DND-41 (cell line): Measurements from ENCODE around the gene NAA15.

ENCODE experiments used
- ATAC-seq: fragments of 200-7000 bp; cut with Tn5 transposase; 3 replicates; pipeline ENCODE4 v1.9.1; 2021; ENCODE audit warnings: low read depth; ENCODE audit not compliant: insufficient read depth
- DNase-seq: peaks from one replicate; pipeline ENCODE4 v3.0.0-alpha.2; 2020
- H2AFZ ChIP-seq: 2 replicates; pipeline ENCODE4 v1.6.0; 2012; ENCODE audit warnings: low read depth, low read length
- H3K27ac ChIP-seq: 2 replicates; pipeline ENCODE4 v1.5.1; 2012; ENCODE audit warnings: low read length, inconsistent platforms
- H3K27me3 ChIP-seq: fragments of 200-600 bp; sonication (generic); 2 replicates; pipeline ENCODE4 v1.6.0; 2012; ENCODE audit warnings: low read length, mild to moderate bottlenecking, inconsistent platforms; ENCODE audit not compliant: insufficient read depth, poor library complexity
- H3K36me3 ChIP-seq: 2 replicates; pipeline ENCODE4 v1.5.1; 2012; ENCODE audit warnings: low read length, inconsistent platforms; ENCODE audit not compliant: insufficient read depth
- H3K4me1 ChIP-seq: 2 replicates; pipeline ENCODE4 v1.5.1; 2012; ENCODE audit warnings: mild to moderate bottlenecking, low read length; ENCODE audit not compliant: insufficient read depth
- H3K4me2 ChIP-seq: 2 replicates; pipeline ENCODE4 v1.6.0; 2012; ENCODE audit warnings: mild to moderate bottlenecking, moderate library complexity, low read length, inconsistent platforms; ENCODE audit not compliant: insufficient read depth
- H3K4me3 ChIP-seq, 2 experiments: fragments of 200-600 bp in 1 of 2; shearing (Covaris generic) in 1 of 2; 2 replicates each; pipeline ENCODE4 v1.5.1; 2012 to 2016; ENCODE audit warnings: inconsistent platforms in 2 of 2, low read length in 2 of 2, mild to moderate bottlenecking in 2 of 2, low read depth in 1 of 2, moderate library complexity in 1 of 2
- H3K79me2 ChIP-seq: 2 replicates; pipeline ENCODE4 v1.6.0; 2012; ENCODE audit warnings: low read length, inconsistent platforms; ENCODE audit not compliant: insufficient read depth
- H3K9ac ChIP-seq: 2 replicates; pipeline ENCODE4 v1.6.0; 2012; ENCODE audit warnings: low read depth, mild to moderate bottlenecking, inconsistent platforms, low read length, moderate library complexity
- H3K9me3 ChIP-seq: 2 replicates; pipeline ENCODE4 v1.5.1; 2012; ENCODE audit warnings: low read length, moderate library complexity, mild to moderate bottlenecking, inconsistent platforms; ENCODE audit not compliant: insufficient read depth, severe bottlenecking
- H4K20me1 ChIP-seq: 2 replicates; pipeline ENCODE4 v1.6.0; 2012; ENCODE audit warnings: low read length; ENCODE audit not compliant: insufficient read depth
- CTCF ChIP-seq: IDR thresholded peaks from 2 replicates; pipeline ENCODE4 v1.5.1; 2012; ENCODE audit warnings: borderline replicate concordance, low read length, moderate library complexity, mild to moderate bottlenecking; ENCODE audit not compliant: poor library complexity, severe bottlenecking; ENCODE audit errors: extremely low read depth
- EZH2 ChIP-seq: IDR thresholded peaks from 3 replicates; pipeline ENCODE4 v1.6.1; 2012; ENCODE audit warnings: borderline replicate concordance, low read depth, mild to moderate bottlenecking, moderate library complexity, low read length, inconsistent platforms; ENCODE audit not compliant: severe bottlenecking

The NAA15 gene

GRCh38 chr4:139469216-139469615 is 167.9 kb downstream of the NAA15 start:
- TF ChIP-seq EZH2 = no peak
- TF ChIP-seq CTCF = no peak
- Histone ChIP-seq H3K9ac (no peak overlapping the region), H2AFZ (no peak overlapping the region), H3K79me2 (peaks cover 25% of the 10 kb centered on the region; the same call in 1 of the 2 replicates), H3K4me3 (no peak overlapping the region), H3K27me3 (no peaks in the 10 kb centered on the region), H3K4me1 (no peaks in the 10 kb centered on the region), H3K9me3 (no peaks in the 10 kb centered on the region), H4K20me1 (no peaks in the 10 kb centered on the region), H3K36me3 (peaks cover 13% of the 10 kb centered on the region), H3K27ac (no peak overlapping the region), H3K4me2 (no peak overlapping the region)
- DNase-seq (no peak), ATAC-seq (no peak)
